Trophoblast cell (in vitro differentiated cells and primary cell): Measurements from ENCODE around the gene PHKA2.
A peak's percentile ranks its signal among the peaks of the same experiment; 100 is the strongest.

Source experiments
- DNase-seq, 2 donors: peaks; one replicate each; pipeline ENCODE4 v3.0.0-alpha.2; 2016
- H2AFZ ChIP-seq: 2 replicates; pipeline ENCODE4 v1.6.1; 2013; ENCODE audit warnings: low read length, moderate library complexity, mild to moderate bottlenecking; ENCODE audit not compliant: insufficient read depth, poor library complexity
- H2AK5ac ChIP-seq: 2 replicates; pipeline ENCODE4 v1.6.1; 2013; ENCODE audit warnings: mild to moderate bottlenecking, low read length
- H2BK120ac ChIP-seq: 2 replicates; pipeline ENCODE4 v1.6.1; 2013; ENCODE audit warnings: low read length, mild to moderate bottlenecking, moderate library complexity; ENCODE audit not compliant: insufficient read depth, poor library complexity
- H2BK12ac ChIP-seq: 2 replicates; pipeline ENCODE4 v1.6.1; 2013; ENCODE audit warnings: mild to moderate bottlenecking, low read length, moderate library complexity
- H2BK5ac ChIP-seq: 2 replicates; pipeline ENCODE4 v1.6.1; 2013; ENCODE audit warnings: low read length, low read depth, moderate library complexity, mild to moderate bottlenecking; ENCODE audit not compliant: poor library complexity
- H3K14ac ChIP-seq: 2 replicates; pipeline ENCODE4 v1.6.1; 2013; ENCODE audit warnings: mild to moderate bottlenecking, low read length
- H3K18ac ChIP-seq: 2 replicates; pipeline ENCODE4 v1.6.1; 2013; ENCODE audit warnings: mild to moderate bottlenecking, low read length
- H3K23ac ChIP-seq: 2 replicates; pipeline ENCODE4 v1.6.1; 2013; ENCODE audit warnings: low read length
- H3K27ac ChIP-seq: 2 replicates; pipeline ENCODE4 v1.5.1; 2013; ENCODE audit warnings: low read depth, mild to moderate bottlenecking, inconsistent platforms, low read length, moderate library complexity
- H3K27me3 ChIP-seq: 2 replicates; pipeline ENCODE4 v1.6.1; 2013; ENCODE audit warnings: inconsistent platforms, mild to moderate bottlenecking, low read length, moderate library complexity; ENCODE audit not compliant: insufficient read depth
- H3K36me3 ChIP-seq, 2 experiments: 1 replicate in 1 of 2; 2 replicates in 1 of 2; pipeline ENCODE4 v1.6.1; 2013; ENCODE audit warnings: low read length in 2 of 2, mild to moderate bottlenecking in 2 of 2, moderate library complexity in 1 of 2; ENCODE audit not compliant: insufficient read depth in 2 of 2, control insufficient read depth in 1 of 2
- H3K4ac ChIP-seq: 2 replicates; pipeline ENCODE4 v1.6.1; 2013; ENCODE audit warnings: low read depth, mild to moderate bottlenecking, low read length, moderate library complexity
- H3K4me1 ChIP-seq, 2 experiments: 1 replicate in 1 of 2; 2 replicates in 1 of 2; pipeline ENCODE4 v1.6.1; 2013; ENCODE audit warnings: low read length in 2 of 2, mild to moderate bottlenecking in 2 of 2, moderate library complexity in 1 of 2; ENCODE audit not compliant: insufficient read depth in 2 of 2, control insufficient read depth in 1 of 2
- H3K4me2 ChIP-seq: 2 replicates; pipeline ENCODE4 v1.6.1; 2013; ENCODE audit warnings: inconsistent platforms, mild to moderate bottlenecking, low read length, moderate library complexity
- H3K4me3 ChIP-seq: 2 replicates; pipeline ENCODE4 v1.5.1; 2013; ENCODE audit warnings: mild to moderate bottlenecking, low read depth, low read length, inconsistent platforms
- H3K79me1 ChIP-seq: one replicate; pipeline ENCODE4 v1.6.1; 2013; ENCODE audit warnings: low read length
- H3K79me2 ChIP-seq: 2 replicates; pipeline ENCODE4 v1.6.1; 2013; ENCODE audit warnings: low read length, mild to moderate bottlenecking; ENCODE audit not compliant: control insufficient read depth, insufficient read depth, poor library complexity
- H3K9ac ChIP-seq: 2 replicates; pipeline ENCODE4 v1.6.1; 2013; ENCODE audit warnings: mild to moderate bottlenecking, low read length
- H3K9me3 ChIP-seq: 2 replicates; pipeline ENCODE4 v1.6.1; 2013; ENCODE audit warnings: low read depth, mild to moderate bottlenecking, control low read depth, inconsistent platforms, low read length; ENCODE audit not compliant: insufficient read depth
- H4K12ac ChIP-seq: 2 replicates; pipeline ENCODE4 v1.6.1; 2013; ENCODE audit warnings: low read depth, mild to moderate bottlenecking, low read length, moderate library complexity
- H4K8ac ChIP-seq: 2 replicates; pipeline ENCODE4 v1.6.1; 2013; ENCODE audit warnings: low read depth, mild to moderate bottlenecking, low read length, moderate library complexity
- H4K91ac ChIP-seq: one replicate; pipeline ENCODE4 v1.6.1; 2013; ENCODE audit warnings: low read depth, mild to moderate bottlenecking, low read length, moderate library complexity
- WGBS: extraction: QIAGEN DNeasy Blood & Tissue Kit; methylation state at CpG from one replicate; pipeline ENCODE4 v1.1.7; 2013; ENCODE audit warnings: missing lambda C conversion rate; ENCODE audit not compliant: insufficient read length, insufficient coverage; ENCODE audit errors: extremely low coverage; 5-methylcytosine and 5-hydroxymethylcytosine counted together

Gene PHKA2

GRCh38 chrX:18931972-18932371, 51.9 kb downstream of the PHKA2 start:
- H2AK5ac ChIP-seq = no peak overlapping the region
- H3K4me2 ChIP-seq = no peak overlapping the region
- H3K4ac ChIP-seq = no peak overlapping the region
- no peak overlapping the region for H2AFZ ChIP-seq
- H3K79me2 ChIP-seq = no peaks in the 10 kb centered on the region
- no peak overlapping the region for H3K23ac ChIP-seq
- peak in 1 of 2 donors; percentile 57 for DNase-seq
- H3K14ac ChIP-seq = no peak overlapping the region
- H3K36me3 ChIP-seq = peaks cover 11 to 16% of the 10 kb centered on the region in 2 experiments
- no peak overlapping the region for H2BK120ac ChIP-seq
- no peaks in the 10 kb centered on the region for H3K27me3 ChIP-seq
- H2BK12ac ChIP-seq = no peak overlapping the region
- H3K9ac ChIP-seq = no peak overlapping the region
- H4K12ac ChIP-seq = no peak overlapping the region
- no peak overlapping the region for H3K18ac ChIP-seq
- H3K4me3 ChIP-seq = no peak overlapping the region
- no peak overlapping the region for H4K91ac ChIP-seq
- no peak overlapping the region for H2BK5ac ChIP-seq
- no peaks in the 10 kb centered on the region for H3K79me1 ChIP-seq
- H3K4me1 ChIP-seq = peaks cover 0 to under 1% of the 10 kb centered on the region in 2 experiments
- no CpG with 5 or more reads among the region's 9 CpGs for WGBS
- H3K9me3 ChIP-seq = no peaks in the 10 kb centered on the region
- H3K27ac ChIP-seq = no peak overlapping the region
- no peak overlapping the region for H4K8ac ChIP-seq

GRCh38 chrX:18929775-18930174, 54.1 kb downstream of the PHKA2 start:
- Histone ChIP-seq H4K8ac (no peak overlapping the region), H3K27me3 (no peaks in the 10 kb centered on the region), H3K23ac (no peak overlapping the region), H3K4me3 (no peak overlapping the region), H3K79me1 (no peaks in the 10 kb centered on the region), H4K12ac (no peak overlapping the region), H3K9me3 (no peaks in the 10 kb centered on the region), H3K36me3 (peaks cover 17 to 21% of the 10 kb centered on the region in 2 experiments), H3K14ac (no peak overlapping the region), H2AK5ac (no peak overlapping the region), H3K79me2 (no peaks in the 10 kb centered on the region), H3K4me1 (no peaks in the 10 kb centered on the region), H3K4me2 (no peak overlapping the region), H3K27ac (no peak overlapping the region), H2BK5ac (no peak overlapping the region), H2BK120ac (no peak overlapping the region), H3K18ac (no peak overlapping the region), H2BK12ac (no peak overlapping the region), H3K4ac (no peak overlapping the region), H3K9ac (no peak overlapping the region), H4K91ac (no peak overlapping the region), H2AFZ (no peak overlapping the region)
- WGBS = no CpG with 5 or more reads among the region's 3 CpGs
- no peak for DNase-seq

- Histone ChIP-seq H3K9me3 (no peaks in the 10 kb centered on the region), H3K14ac (no peak overlapping the region), H3K27ac (no peak overlapping the region), H3K79me1 (no peaks in the 10 kb centered on the region), H4K8ac (no peak overlapping the region), H3K27me3 (no peaks in the 10 kb centered on the region), H2BK120ac (no peak overlapping the region), H4K91ac (no peak overlapping the region), H2AFZ (no peak overlapping the region), H2BK12ac (no peak overlapping the region), H3K4me3 (no peak overlapping the region), H4K12ac (no peak overlapping the region), H3K9ac (no peak overlapping the region), H3K4ac (no peak overlapping the region), H3K18ac (no peak overlapping the region), H3K4me2 (no peak overlapping the region), H3K36me3 (peaks cover 19 to 26% of the 10 kb centered on the region in 2 experiments), H3K23ac (no peak overlapping the region), H2AK5ac (no peak overlapping the region), H3K4me1 (no peaks in the 10 kb centered on the region), H3K79me2 (no peaks in the 10 kb centered on the region), H2BK5ac (no peak overlapping the region)
- no peak for DNase-seq
- WGBS = no CpG with 5 or more reads among the region's 1 CpG
These were observed 56.4 kb downstream of the PHKA2 start for GRCh38 chrX:18927558-18927957.

GRCh38 chrX:18924507-18925088, 59.3 kb downstream of the PHKA2 start:
- no peak for DNase-seq
- Histone ChIP-seq H3K79me1 (no peaks in the 10 kb centered on the region), H3K9me3 (no peaks in the 10 kb centered on the region), H3K4me3 (no peak overlapping the region), H3K9ac (no peak overlapping the region), H3K36me3 (peaks cover 12 to 20% of the 10 kb centered on the region in 2 experiments), H3K79me2 (no peaks in the 10 kb centered on the region), H3K4me2 (no peak overlapping the region), H3K18ac (no peak overlapping the region), H2AFZ (no peak overlapping the region), H3K4ac (no peak overlapping the region), H2BK5ac (no peak overlapping the region), H3K4me1 (no peaks in the 10 kb centered on the region), H2BK12ac (no peak overlapping the region), H3K23ac (no peak overlapping the region), H4K8ac (no peak overlapping the region), H3K14ac (no peak overlapping the region), H4K91ac (no peak overlapping the region), H2AK5ac (no peak overlapping the region), H4K12ac (no peak overlapping the region), H2BK120ac (no peak overlapping the region), H3K27me3 (no peaks in the 10 kb centered on the region), H3K27ac (no peak overlapping the region)
- no CpG with 5 or more reads among the region's 6 CpGs for WGBS
